Stomach (tissue), 9 donors: ENCODE data around the gene TBX21. TPM values are rescaled to one million over a fixed set of nuclear protein-coding genes. Genes with fewer than 3 reads are reported as not detected.

ENCODE experiments used
- DNase-seq, 2 donors: peaks; one replicate each; pipeline versions ENCODE4 v3.0.0 to v3.0.0-alpha.2; 2013 to 2019
- H3K27ac ChIP-seq, 5 donors: fragments of 200-600 bp in 4 of 5; sonication (generic) in 4 of 5; one replicate each; pipeline ENCODE4 v1.5.1; 2013 to 2019; ENCODE audit warnings: mild to moderate bottlenecking in 1 of 5, moderate library complexity in 1 of 5
- H3K27me3 ChIP-seq, 3 donors: fragments of 200-600 bp; sonication (generic); one replicate each; pipeline ENCODE4 v1.5.1; 2017 to 2019; ENCODE audit warnings: mixed run types in 1 of 3
- H3K36me3 ChIP-seq, 4 donors: fragments of 200-600 bp; sonication (generic); 1 replicate in 3 of 4; 2 replicates in 1 of 4; pipeline ENCODE4 v1.5.1; 2016 to 2019
- H3K4me1 ChIP-seq, 4 donors: fragments of 200-600 bp; sonication (generic); one replicate each; pipeline ENCODE4 v1.5.1; 2016 to 2019
- H3K4me3 ChIP-seq, 4 donors: fragments of 200-600 bp; sonication (generic) in 3 of 4; one replicate each; pipeline ENCODE4 v1.5.1; 2016 to 2019; ENCODE audit warnings: mild to moderate bottlenecking in 1 of 4
- H3K9me3 ChIP-seq, 4 donors: fragments of 200-600 bp; sonication (generic); one replicate each; pipeline ENCODE4 v1.5.1; 2016 to 2019
- EP300 ChIP-seq: sonication (generic); formaldehyde crosslinking; IDR thresholded peaks from one replicate; pipeline ENCODE4 v1.6.1; 2017; ENCODE audit warnings: antibody characterized with exemption
- POLR2A ChIP-seq, 4 donors: fragments of 450-650 bp; IDR thresholded peaks; one replicate each; pipeline ENCODE4 v1.6.1; 2016; ENCODE audit warnings: antibody characterized with exemption in 4 of 4, control low read depth in 2 of 4, mild to moderate bottlenecking in 1 of 4, moderate library complexity in 1 of 4
- POLR2AphosphoS5 ChIP-seq, 3 donors: sonication (generic); formaldehyde crosslinking; IDR thresholded peaks; one replicate each; pipeline ENCODE4 v1.6.1; 2016; ENCODE audit warnings: antibody characterized with exemption in 3 of 3
- WGBS, 5 donors: extraction: QIAGEN DNeasy Blood & Tissue Kit in 3 of 5; methylation state at CpG; one replicate each; pipeline versions ENCODE4 v1.1.5 to v1.1.7; 2013 to 2018; 5-methylcytosine and 5-hydroxymethylcytosine counted together
- intact Hi-C: fragments of 100-400 bp; cut with DNase I; formaldehyde crosslinking; loops from one replicate; pipeline ENCODE4 v1.15.1; 2023; ENCODE audit warnings: low total_unique reads
- polyA plus RNA-seq, 3 donors: library from polyadenylated mRNA; stranded (reverse); fragments of 200-250 nt; gene quantifications; one replicate each; pipeline ENCODE4 v1.2.3, GENCODE V29; 2013
- total RNA-seq, 5 donors: library from RNA; depleted of rRNA; stranded (reverse); fragments of >200 nt; gene quantifications; one replicate each; pipeline versions ENCODE4 v1.1.0 to v1.2.3, GENCODE V29; 2014 to 2016
- TF ChIP-seq, protein P1 (sequence below), 7 experiments: fragments of 450-650 bp in 4 of 7; fragments of 200-600 bp in 3 of 7; sonication (generic) in 3 of 7; IDR thresholded peaks; one replicate each; pipeline ENCODE4 v1.5.1; 2016 to 2019; ENCODE audit warnings: antibody characterized with exemption in 7 of 7, control low read depth in 2 of 7, mild to moderate bottlenecking in 1 of 7
- donor health status: healthy with polysubstance abuse.
- donor health status: Bipolar disorder and iron deficiency.
- donor health status: healthy.

TBX21 gene
- total and polyA plus RNA-seq, 8 donors = 0.10 to 0.92 (median 0.31) TPM; not detected in 3

DNA sequence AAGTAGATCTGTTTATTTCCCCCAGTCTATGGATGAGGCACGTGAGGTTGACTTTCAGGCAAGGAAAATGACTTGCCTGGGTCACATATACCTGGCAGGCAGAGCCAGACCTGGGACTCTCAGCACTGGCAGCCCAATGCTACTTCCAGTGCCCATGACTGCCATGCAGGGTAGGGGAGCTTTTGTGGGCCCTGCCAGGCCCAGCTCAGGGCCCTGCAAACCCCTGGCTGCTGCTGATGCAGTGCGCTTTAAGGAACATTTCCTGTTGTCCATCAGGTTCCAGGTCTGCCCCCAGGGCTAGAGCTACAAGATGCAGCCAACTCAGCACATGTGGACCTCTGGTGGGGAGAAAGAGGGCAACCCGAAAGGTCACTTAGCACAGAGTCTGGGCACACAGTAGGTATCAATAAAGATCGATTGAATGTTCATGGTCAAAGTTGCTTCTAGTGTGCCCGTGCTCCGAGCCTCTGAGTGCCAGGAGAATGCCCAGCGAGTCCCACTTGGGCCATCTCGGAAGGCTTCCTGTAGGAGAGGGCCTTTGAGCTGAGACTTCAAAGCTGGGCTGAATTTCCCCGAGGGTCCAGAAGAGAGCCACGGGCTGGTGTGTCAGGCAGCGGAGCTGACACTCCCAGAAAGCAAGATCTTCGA is 513 bp upstream of the TBX21 start:
- Histone ChIP-seq H3K4me3 (peak overlapping the region; percentile 50 to 58 (median 52)), H3K27ac (peak overlapping the region in 1 of 5 donors; percentile 74), H3K9me3 (no peaks in the 10 kb centered on the region), H3K4me1 (peaks cover 11 to 21% (median 16%) of the 10 kb centered on the region in 4 donors), H3K36me3 (no peaks in the 10 kb centered on the region), H3K27me3 (peaks cover 0 to 87% (median 40%) of the 10 kb centered on the region in 3 donors)
- WGBS, 5 donors = 43 to 48% (median 46%) methylated on average over 8 to 12 of the region's 12 CpGs
- peak in 1 of 2 donors; percentile 4 for DNase-seq
- intact Hi-C loops = no loop called here
- TF ChIP-seq, protein P1, sequence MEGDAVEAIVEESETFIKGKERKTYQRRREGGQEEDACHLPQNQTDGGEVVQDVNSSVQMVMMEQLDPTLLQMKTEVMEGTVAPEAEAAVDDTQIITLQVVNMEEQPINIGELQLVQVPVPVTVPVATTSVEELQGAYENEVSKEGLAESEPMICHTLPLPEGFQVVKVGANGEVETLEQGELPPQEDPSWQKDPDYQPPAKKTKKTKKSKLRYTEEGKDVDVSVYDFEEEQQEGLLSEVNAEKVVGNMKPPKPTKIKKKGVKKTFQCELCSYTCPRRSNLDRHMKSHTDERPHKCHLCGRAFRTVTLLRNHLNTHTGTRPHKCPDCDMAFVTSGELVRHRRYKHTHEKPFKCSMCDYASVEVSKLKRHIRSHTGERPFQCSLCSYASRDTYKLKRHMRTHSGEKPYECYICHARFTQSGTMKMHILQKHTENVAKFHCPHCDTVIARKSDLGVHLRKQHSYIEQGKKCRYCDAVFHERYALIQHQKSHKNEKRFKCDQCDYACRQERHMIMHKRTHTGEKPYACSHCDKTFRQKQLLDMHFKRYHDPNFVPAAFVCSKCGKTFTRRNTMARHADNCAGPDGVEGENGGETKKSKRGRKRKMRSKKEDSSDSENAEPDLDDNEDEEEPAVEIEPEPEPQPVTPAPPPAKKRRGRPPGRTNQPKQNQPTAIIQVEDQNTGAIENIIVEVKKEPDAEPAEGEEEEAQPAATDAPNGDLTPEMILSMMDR (IDR thresholded peaks at IDR 0.05) = no peak
- no peak for TF ChIP-seq POLR2AphosphoS5 (IDR thresholded peaks at IDR 0.05)
- no peak for TF ChIP-seq EP300
- no peak for TF ChIP-seq POLR2A (IDR thresholded peaks at IDR 0.05)

DNA sequence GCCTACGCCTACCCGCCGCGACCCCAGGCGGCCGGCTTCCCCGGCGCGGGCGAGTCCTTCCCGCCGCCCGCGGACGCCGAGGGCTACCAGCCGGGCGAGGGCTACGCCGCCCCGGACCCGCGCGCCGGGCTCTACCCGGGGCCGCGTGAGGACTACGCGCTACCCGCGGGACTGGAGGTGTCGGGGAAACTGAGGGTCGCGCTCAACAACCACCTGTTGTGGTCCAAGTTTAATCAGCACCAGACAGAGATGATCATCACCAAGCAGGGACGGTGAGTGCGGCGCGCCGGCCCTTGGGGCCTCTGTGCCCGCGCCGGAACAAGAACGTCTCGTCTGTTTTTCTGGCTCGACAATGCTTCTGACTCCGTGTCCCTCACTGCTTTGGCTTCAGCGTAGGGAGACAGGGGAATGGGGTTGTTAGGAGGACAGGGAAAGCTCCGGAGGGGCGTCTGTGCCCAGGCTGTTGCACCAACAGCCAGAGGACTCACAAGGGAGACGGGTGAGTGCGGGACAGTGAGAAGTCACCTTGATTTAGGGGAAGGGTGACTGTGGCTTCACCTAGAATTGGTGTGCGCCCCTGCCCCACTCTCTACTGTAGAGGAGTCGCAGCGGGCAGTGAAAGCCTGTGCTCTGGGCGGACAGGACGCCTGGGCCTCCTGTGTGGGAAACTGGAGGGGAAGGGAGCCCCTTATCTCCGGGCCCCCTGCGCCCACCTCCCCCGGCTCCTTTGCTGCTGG is 806 bp downstream of the TBX21 start:
- Histone ChIP-seq H3K36me3 (no peaks in the 10 kb centered on the region), H3K27me3 (peaks cover 0 to 77% (median 40%) of the 10 kb centered on the region in 3 donors), H3K27ac (peak overlapping the region; percentile 19 to 74 (median 49)), H3K4me1 (peaks cover 11 to 21% (median 16%) of the 10 kb centered on the region in 4 donors), H3K9me3 (no peaks in the 10 kb centered on the region), H3K4me3 (peak overlapping the region; percentile 50 to 58 (median 52))
- DNase-seq = no peak
- no peak for TF ChIP-seq POLR2AphosphoS5 (IDR thresholded peaks at IDR 0.05)
- TF ChIP-seq, protein P1 (IDR thresholded peaks at IDR 0.05) = no peak
- no peak for TF ChIP-seq POLR2A (IDR thresholded peaks at IDR 0.05)
- TF ChIP-seq EP300 = no peak
- intact Hi-C loops = no loop called here
- WGBS, 5 donors = 4 to 11% (median 5%) methylated on average over 29 to 60 of the region's 60 CpGs

DNA sequence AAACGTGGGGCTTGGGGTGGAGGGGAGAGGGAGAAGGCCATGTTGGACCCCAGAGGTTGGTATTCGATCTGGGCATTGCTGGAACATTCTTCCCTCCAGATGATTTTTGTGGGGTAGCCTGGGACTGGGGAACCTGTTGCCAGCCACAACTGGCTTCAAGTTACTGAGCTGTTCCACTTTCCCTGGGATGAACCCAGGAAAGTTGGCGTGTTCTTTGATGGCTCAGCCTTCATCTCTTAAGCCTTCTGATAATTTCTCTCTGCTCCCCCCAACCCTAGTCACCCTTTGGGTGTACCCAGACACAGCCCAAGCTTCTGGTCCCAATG is 2.1 kb downstream of the TBX21 start:
- Histone ChIP-seq H3K4me1 (peaks cover 11 to 21% (median 16%) of the 10 kb centered on the region in 4 donors), H3K27me3 (peaks cover 0 to 75% (median 40%) of the 10 kb centered on the region in 3 donors), H3K36me3 (no peaks in the 10 kb centered on the region), H3K4me3 (peak overlapping the region; percentile 2 to 58 (median 51)), H3K9me3 (no peaks in the 10 kb centered on the region), H3K27ac (peak overlapping the region in 4 of 5 donors; percentile 18 to 74 (median 52))
- 58 to 77% (median 65%) methylated on average over 3 of the region's 3 CpGs for WGBS, 5 donors
- DNase-seq = no peak
- intact Hi-C loops = no loop called here
- TF ChIP-seq, protein P1 (IDR thresholded peaks at IDR 0.05) = no peak
- TF ChIP-seq EP300 = no peak
- TF ChIP-seq POLR2AphosphoS5 (IDR thresholded peaks at IDR 0.05) = no peak
- TF ChIP-seq POLR2A (IDR thresholded peaks at IDR 0.05) = no peak

DNA sequence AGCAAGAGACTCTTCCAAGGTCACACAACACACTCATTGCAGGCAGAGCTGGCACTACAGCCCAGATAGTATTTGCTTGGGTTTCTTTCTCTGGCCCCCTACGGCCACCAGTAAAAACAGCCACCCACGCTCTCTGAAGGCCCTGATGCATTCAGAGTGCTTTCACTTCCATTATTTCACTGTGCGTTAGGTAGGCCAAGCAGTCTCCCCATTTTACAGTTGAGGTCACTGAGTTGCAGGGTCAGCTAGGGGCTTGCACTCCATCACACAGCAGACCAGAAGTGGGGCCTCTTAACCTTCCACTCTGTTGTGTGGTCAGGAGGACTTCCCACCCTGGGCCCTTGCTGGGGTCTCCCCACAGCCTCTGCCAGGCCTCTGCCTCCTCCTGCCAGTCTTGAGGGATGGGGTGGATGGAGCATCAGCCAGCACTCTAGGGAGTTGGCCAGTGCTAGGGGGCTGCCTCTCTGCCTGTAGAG is 2.5 kb downstream of the TBX21 start:
- no peak for DNase-seq
- Histone ChIP-seq H3K4me1 (peaks cover 11 to 21% (median 16%) of the 10 kb centered on the region in 4 donors), H3K27me3 (peaks cover 0 to 71% (median 39%) of the 10 kb centered on the region in 3 donors), H3K36me3 (no peaks in the 10 kb centered on the region), H3K27ac (peak overlapping the region in 2 of 5 donors; percentile 18 to 64), H3K9me3 (no peaks in the 10 kb centered on the region), H3K4me3 (peak overlapping the region in 2 of 4 donors; percentile 2 to 52)
- 75 to 100% (median 86%) methylated on average over 3 of the region's 3 CpGs for WGBS, 5 donors
- intact Hi-C loops = no loop called here
- no peak for TF ChIP-seq POLR2AphosphoS5 (IDR thresholded peaks at IDR 0.05)
- TF ChIP-seq EP300 = no peak
- TF ChIP-seq POLR2A (IDR thresholded peaks at IDR 0.05) = no peak
- TF ChIP-seq, protein P1 (IDR thresholded peaks at IDR 0.05) = no peak
